Measurements from ENCODE around the gene GRIK3. TPM values are rescaled to one million over a fixed set of nuclear protein-coding genes. Genes with fewer than 3 reads are reported as not detected.

GRIK3 gene
- total and polyA plus RNA-seq, 2 of the 8 experiments (the other 6 are each of a cell fraction or from before 2014, with no cell fraction given), result 2.1 to 3.4 TPM

- no peak for TF ChIP-seq CHD7 (IDR thresholded peaks at IDR 0.05; ENCODE audit: insufficient replicate concordance, low read length)
- no peak for TF ChIP-seq RAD21 (IDR thresholded peaks at IDR 0.05 in 1 of 2, conservative IDR thresholded peaks at IDR 0.05 in 1 of 2; ENCODE audit: low read depth in 2 of 2, low read length in 2 of 2)
- TF ChIP-seq CTBP2 (IDR thresholded peaks at IDR 0.05; ENCODE audit: borderline replicate concordance, insufficient read depth, insufficient read length, low read length), result no peak
- no peak for TF ChIP-seq TCF12 (IDR thresholded peaks at IDR 0.05; ENCODE audit: low read depth, low read length)
- TF ChIP-seq JUND (IDR thresholded peaks at IDR 0.05; ENCODE audit: low read length), result no peak
- TF ChIP-seq TAF1 (IDR thresholded peaks at IDR 0.05; ENCODE audit: low read depth, low read length), result no peak
- TF ChIP-seq YY1 (IDR thresholded peaks at IDR 0.05; ENCODE audit: low read depth, low read length), result no peak
- no peak for TF ChIP-seq TEAD4 (IDR thresholded peaks at IDR 0.05; ENCODE audit: low read depth, low read length)
- no peak for TF ChIP-seq BRCA1 (IDR thresholded peaks at IDR 0.05; ENCODE audit: low read depth, low read length)
- TF ChIP-seq CHD2 (IDR thresholded peaks at IDR 0.05; ENCODE audit: low read length), result no peak
Observed at GRCh38 chr1:36913016-36913415, 121.3 kb downstream of the GRIK3 start (continued).
